Activated naive CD8-positive, alpha-beta T cell treated with anti-CD3 and anti-CD28 coated beads, Interleukin-2, amount 50 U/mL, for 16 hours (primary cell): ENCODE data around the gene SDR42E2.
"Not testable (repeated sequence)": the region's sequence is repeated elsewhere in the genome, so short reads cannot be mapped to it uniquely, and the experiment has no call there.

ENCODE experiments used
- DNase-seq: peaks from one replicate; pipeline ENCODE4 v3.0.0-alpha.2; 2020; ENCODE audit warnings: low read depth, low spot score

Gene SDR42E2

DNA sequence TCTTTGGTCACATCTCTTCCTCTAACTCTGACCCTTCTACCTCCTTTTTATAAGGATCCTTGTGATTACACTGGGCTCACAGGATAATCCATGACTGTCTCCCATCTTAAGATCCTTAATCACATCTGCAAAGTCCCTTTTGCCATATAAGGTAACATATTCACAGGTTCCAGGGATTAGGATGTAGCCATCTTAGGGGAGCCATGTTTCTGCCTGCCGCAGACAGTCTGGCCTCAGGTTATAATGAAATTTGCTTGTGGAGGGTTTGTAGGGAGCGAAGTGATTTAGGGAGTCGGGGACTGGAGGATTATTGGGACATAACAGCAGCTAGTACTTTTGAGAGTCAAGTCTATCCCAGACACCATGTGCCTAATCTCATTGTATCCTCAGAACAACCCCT is 51.5 kb downstream of the SDR42E2 start:
- DNase-seq = no peak

DNA sequence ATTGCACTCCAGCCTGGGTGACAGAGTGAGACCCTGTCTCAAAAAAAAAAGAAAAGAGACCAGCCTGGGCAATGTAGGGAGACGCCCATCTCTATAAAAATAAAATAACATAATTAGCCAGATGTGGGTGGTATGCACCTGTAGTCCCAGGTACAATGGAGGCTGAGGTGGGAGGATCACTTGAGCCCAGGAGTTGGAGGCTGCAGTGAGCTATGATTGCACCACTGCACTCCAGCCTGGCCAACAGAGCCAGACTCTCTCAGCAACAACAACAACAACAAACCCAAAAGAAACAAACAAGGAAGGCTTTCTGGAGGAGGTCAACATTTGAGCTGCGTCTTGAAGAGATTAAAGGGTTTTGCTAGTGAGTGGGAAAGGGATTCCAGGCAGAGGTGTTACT is 52.1 kb downstream of the SDR42E2 start:
- no peak for DNase-seq

DNA sequence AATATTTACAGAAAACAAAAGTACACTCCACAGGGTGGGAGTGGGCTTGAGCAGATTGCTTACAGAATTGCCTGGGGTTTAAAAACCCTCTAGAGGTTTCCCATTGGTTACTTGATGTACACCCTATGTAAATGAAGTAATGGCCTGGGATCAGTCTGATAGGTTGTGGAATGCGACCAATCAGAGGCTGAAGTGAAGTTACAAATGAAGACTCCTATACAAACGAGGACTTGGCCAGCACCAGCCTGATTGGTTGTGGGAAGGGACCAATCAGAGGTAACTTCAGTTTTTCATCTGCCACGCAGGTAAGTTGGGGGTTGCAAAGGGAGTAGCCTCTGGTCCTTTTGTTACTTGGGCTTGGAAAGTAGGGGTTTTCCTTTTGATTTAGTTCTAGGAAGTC is 52.6 kb downstream of the SDR42E2 start:
- DNase-seq = no peak

DNA sequence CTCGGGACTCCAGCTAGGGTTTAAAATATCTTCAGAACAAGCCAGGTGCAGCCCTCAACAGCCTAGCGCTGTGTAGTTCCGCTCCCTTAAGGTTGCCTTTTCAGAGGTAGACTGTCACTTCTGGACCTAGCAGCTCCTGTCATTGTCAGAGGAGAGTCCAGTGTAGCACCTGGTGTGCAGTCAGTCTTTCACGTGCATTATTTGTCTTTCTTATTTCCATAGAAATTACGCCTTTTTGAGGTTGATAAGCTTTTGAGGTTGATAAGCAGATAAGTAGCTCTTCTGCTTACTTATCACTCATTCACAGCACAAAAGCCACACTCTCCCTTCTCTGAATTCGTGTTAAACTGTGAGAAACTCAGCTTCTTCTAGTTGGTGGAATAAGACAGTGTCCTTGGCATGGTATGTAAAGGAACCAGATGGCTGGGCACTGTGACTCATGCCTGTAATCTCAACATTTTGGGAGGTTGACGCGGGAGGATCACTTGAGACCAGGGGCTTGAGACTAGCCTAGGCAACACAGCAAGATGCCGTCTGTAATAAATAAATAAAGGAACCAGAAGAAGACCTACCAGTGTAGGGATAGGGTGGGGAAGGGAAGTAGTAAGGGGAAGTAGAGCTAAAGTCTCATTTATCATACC is 54.0 kb downstream of the SDR42E2 start:
- no peak for DNase-seq

DNA sequence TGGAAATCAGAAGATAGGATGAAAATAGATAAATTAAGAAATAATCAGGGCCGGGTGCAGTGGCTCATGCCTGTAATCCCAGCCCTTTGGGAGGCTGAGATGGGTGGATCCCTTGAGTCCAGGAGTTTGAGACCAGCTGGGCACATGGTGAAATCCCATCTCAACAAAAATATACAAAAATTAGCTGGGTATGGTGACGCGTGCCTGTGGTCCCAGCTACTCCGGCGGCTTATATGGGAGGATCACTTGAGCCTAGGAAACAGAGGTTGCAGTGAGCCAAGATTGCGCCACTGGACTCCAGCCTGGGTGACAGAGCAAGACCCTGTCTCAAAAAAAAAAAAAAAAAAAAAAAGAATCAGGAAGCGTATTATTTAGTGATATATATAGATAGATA is 54.5 kb downstream of the SDR42E2 start:
- not testable (repeated sequence) for DNase-seq

DNA sequence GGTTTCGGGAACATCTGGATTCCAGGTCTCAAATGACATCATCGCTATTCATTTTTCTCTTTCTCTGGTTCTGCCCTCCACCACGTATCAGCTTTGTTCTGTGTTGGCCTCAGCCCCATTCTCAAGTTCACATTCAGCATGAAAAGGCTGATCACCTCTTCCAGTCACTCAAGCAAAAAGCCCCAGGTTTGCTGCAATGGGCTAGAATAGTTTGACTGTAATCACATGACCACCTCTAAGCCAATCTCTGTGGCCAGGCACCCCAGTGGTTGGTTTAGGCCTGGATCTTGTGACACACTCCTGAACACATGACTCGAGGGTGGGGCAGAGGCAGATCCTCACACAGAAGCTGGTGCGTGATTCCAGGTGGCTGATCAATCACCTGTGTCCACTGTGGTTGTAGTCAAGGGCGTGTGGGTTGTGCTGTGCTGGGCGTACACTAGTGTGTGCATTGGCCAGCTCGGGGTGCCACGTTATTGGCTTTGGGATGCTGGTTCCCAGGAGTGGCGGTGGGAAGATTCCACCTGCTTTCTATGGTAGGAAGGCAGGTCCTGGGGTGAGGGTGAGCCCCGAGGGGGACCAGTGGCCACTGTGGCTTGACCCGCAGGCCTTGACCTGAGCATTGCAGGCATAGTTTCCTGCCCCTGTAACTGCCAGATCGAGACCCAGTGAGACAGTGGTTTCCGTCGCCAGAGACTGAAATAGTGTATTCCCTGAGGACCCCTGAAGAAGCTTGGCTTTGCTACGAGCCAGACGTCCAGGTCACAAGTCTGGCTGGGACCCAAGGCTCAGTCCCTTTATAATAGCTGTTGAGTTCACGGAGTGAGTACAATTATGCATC is 55.8 kb downstream of the SDR42E2 start:
- DNase-seq = no peak

DNA sequence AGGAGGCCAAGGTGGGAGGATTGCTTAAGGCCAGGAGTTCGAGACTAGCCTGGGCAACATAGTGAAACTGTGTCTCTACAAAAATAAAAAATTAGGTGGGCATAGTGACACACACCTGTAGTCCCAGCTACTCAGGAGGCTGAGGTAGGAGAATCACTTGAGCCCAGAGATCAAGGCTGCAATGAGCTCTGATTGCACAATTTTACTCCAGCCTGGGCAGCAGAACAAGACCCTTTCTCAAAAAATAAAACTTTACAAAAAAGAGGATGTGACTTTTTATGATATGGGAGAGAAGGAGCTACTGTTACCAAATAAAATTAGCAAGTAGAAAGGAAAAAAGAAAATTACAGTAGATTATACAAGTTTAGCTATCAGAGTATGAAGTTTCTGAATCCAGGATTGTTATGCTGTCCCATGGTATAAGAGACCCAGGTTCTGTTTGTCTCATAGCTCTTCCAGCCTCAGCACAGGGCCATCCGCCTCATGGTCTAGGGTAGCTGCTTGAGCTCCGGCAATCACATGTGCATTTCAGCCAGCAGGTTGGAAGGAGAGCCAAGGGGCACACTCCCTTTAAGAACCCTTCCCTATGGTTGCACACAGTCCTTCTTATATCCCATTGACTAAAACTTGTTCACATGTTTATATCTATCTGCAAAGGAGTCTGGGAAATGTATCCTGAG is 57.2 kb downstream of the SDR42E2 start:
- DNase-seq = no peak

GRCh38 chr16:22220069-22220440 is 57.7 kb downstream of the SDR42E2 start:
- DNase-seq = no peak

- no peak for DNase-seq
Observed at GRCh38 chr16:22220714-22221113, 58.4 kb downstream of the SDR42E2 start.

GRCh38 chr16:22222006-22222405 is 59.7 kb downstream of the SDR42E2 start:
- no peak for DNase-seq

DNA sequence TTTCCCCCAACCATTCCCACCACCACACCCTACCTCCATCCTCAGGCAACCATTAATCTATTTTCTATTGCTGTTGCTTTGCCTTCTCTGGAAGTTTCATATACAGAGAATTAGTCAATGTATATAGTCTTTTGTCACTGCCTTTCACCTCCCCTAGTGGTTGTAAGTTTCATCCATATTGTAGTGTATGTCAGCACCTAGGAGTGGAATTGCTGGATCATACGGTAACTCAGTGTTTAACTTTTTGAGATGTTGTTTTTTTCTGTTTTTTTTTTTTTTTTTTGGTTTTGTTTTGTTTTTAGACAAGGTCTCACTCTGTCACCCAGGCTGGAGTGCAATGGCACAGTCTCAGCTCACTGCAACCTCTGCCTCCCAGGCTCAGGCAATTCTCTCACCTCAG is 60.7 kb downstream of the SDR42E2 start:
- no peak for DNase-seq

DNA sequence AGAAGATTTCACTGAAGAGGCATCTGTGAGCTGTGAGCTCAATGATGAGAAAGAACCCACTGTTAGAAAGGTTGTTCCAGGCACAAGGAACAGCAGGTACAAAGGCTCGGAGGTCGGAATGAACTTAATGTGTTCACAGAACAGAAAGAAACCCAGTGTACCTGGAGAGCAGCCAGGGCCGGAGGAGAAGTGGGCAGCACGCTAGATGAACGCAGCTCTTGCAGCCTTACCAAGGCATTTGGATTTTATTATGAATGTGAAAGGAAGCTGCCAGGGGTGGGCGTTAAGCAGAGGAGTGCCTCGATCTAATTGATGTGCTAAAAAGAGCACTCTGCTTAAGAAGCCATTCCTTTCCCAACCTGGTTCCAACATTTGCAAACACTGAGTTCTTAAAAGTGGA is 62.8 kb downstream of the SDR42E2 start:
- DNase-seq = no peak

- DNase-seq = no peak
Observed at GRCh38 chr16:22229889-22230288, 67.6 kb downstream of the SDR42E2 start.

GRCh38 chr16:22232277-22233036 is 70.2 kb downstream of the SDR42E2 start:
- no peak for DNase-seq

GRCh38 chr16:22233037-22233372 is 70.7 kb downstream of the SDR42E2 start:
- no peak for DNase-seq

DNA sequence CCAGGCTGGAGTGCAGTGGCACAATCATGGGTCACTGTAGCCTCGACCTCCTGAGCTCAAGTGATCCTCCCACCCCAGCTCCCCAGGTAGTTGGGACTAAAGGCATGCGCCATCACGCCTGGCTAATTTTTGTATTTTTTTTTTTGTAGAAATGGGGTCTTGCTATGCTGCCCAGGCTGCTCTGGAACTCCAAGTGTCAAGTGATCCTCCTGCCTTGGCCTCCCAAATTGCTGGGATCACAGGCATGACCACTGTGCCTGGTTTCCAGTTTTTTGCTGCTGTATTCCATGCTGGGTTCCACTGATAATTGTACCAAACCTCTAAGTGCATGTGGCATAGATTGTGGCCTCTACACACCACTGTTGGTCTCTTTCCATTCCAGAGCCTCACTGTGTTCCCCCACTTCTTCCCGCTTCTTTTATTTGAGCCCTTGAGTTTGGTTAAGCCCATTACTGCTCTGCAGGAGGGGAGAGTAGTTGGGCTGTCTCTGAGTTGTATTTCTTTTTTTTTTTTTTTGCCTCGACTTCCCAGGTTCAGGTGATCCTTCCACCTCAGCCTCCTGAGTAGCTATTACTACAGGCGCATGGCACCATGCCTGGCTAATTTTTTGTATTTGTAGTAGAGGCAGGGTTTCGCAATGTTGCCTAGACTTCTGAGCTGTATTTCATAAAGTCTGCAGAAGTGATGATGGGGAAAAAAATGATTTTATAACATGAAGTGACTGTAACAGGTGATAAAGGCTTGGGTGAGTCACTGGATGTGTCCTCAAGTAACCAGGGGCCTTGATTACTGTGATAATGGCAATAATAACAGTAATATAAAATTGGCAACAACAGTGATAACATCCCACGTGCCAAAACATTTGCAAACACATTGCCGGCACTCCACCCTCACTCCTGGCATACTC is 73.8 kb downstream of the SDR42E2 start:
- DNase-seq = no peak

GRCh38 chr16:22239131-22239805 is 77.0 kb downstream of the SDR42E2 start:
- DNase-seq = no peak

GRCh38 chr16:22240023-22240710 is 77.9 kb downstream of the SDR42E2 start:
- DNase-seq = no peak
